WTC11 (cell line): Measurements from ENCODE around the gene NUAK1. TPM values are rescaled to one million over a fixed set of nuclear protein-coding genes. Genes with fewer than 3 reads are reported as not detected.

Experiments used
- ATAC-seq: fragments of 200-7000 bp; cut with Tn5 transposase; 2 replicates; pipeline ENCODE4 v1.10.0; 2021; ENCODE audit warnings: mild to moderate bottlenecking, moderate library complexity
- CTCF ChIA-PET: fragments of 300-600 bp; sonication (Branson Sonifier 250); formaldehyde crosslinking; loops from one replicate; lab custom pipeline; 2021; ENCODE audit warnings: antibody characterized with exemption; lab: Charles Lee
- POLR2A ChIA-PET: fragments of 350-600 bp; sonication (Branson Sonifier 250); formaldehyde crosslinking; loops from one replicate; lab custom pipeline; 2021; ENCODE audit warnings: antibody characterized with exemption; lab: Charles Lee
- DNase-seq: peaks from one replicate; pipeline ENCODE4 v3.0.0; 2021; ENCODE audit warnings: low spot score
- H3K27ac Mint-ChIP-seq: 2 replicates; pipeline ENCODE4 v1.8.0; 2021; ENCODE audit warnings: mixed read lengths
- H3K27me3 Mint-ChIP-seq: 2 replicates; pipeline ENCODE4 v1.8.0; 2021; ENCODE audit warnings: low read depth, mild to moderate bottlenecking, moderate library complexity, mixed read lengths
- H3K36me3 Mint-ChIP-seq: 2 replicates; pipeline ENCODE4 v1.8.0; 2021; ENCODE audit warnings: mixed read lengths
- H3K4me1 Mint-ChIP-seq: 2 replicates; pipeline ENCODE4 v1.8.0; 2022; ENCODE audit warnings: mixed read lengths
- H3K4me3 Mint-ChIP-seq: 2 replicates; pipeline ENCODE4 v1.8.0; 2021; ENCODE audit warnings: mild to moderate bottlenecking, moderate library complexity, mixed read lengths
- H3K9me3 Mint-ChIP-seq: 2 replicates; pipeline ENCODE4 v1.8.0; 2021; ENCODE audit warnings: mixed read lengths
- ARID4B ChIP-seq: sonication (generic); formaldehyde crosslinking; IDR thresholded peaks from 2 replicates; pipeline ENCODE4 v1.8.0; 2023; ENCODE audit warnings: missing genetic modification reagents, mild to moderate bottlenecking, borderline replicate concordance
- ATF2 ChIP-seq: sonication (generic); formaldehyde crosslinking; IDR thresholded peaks from 2 replicates; pipeline ENCODE4 v1.8.1; 2022; ENCODE audit warnings: low read depth, missing genetic modification reagents, borderline replicate concordance
- E2F5 ChIP-seq: sonication (generic); formaldehyde crosslinking; IDR thresholded peaks from 2 replicates; pipeline ENCODE4 v1.8.1; 2022; ENCODE audit warnings: mild to moderate bottlenecking, moderate library complexity, missing genetic modification reagents
- ERG ChIP-seq: fragments of 250-450 bp; sonication (Bioruptor Pico); IDR thresholded peaks from 2 replicates; pipeline ENCODE4 v1.8.0; 2021; ENCODE audit warnings: mild to moderate bottlenecking
- ESRRA ChIP-seq: sonication (generic); formaldehyde crosslinking; IDR thresholded peaks from 2 replicates; pipeline ENCODE4 v1.8.1; 2022; ENCODE audit warnings: mild to moderate bottlenecking, missing genetic modification reagents, borderline replicate concordance
- FOXP1 ChIP-seq: sonication (generic); formaldehyde crosslinking; IDR thresholded peaks from 2 replicates; pipeline ENCODE4 v1.8.0; 2022; ENCODE audit warnings: missing genetic modification reagents, mild to moderate bottlenecking, moderate library complexity, borderline replicate concordance
- GABPB1 ChIP-seq: sonication (generic); formaldehyde crosslinking; IDR thresholded peaks from 2 replicates; pipeline ENCODE4 v1.8.1; 2023; ENCODE audit warnings: mild to moderate bottlenecking, missing genetic modification reagents
- IRF2 ChIP-seq: sonication (generic); formaldehyde crosslinking; IDR thresholded peaks from 2 replicates; pipeline ENCODE4 v1.8.0; 2022; ENCODE audit warnings: low read depth, missing genetic modification reagents, borderline replicate concordance
- MAX ChIP-seq: sonication (generic); formaldehyde crosslinking; IDR thresholded peaks from 2 replicates; pipeline ENCODE4 v1.8.0; 2022; ENCODE audit warnings: mild to moderate bottlenecking, missing genetic modification reagents
- NR3C1 ChIP-seq: sonication (generic); formaldehyde crosslinking; conservative IDR thresholded peaks from 2 replicates; pipeline ENCODE4 v1.8.1; 2023; ENCODE audit warnings: low read depth, mild to moderate bottlenecking, missing genetic modification reagents
- RORB ChIP-seq: fragments of 250-450 bp; sonication (Bioruptor Pico); IDR thresholded peaks from 2 replicates; pipeline ENCODE4 v1.9.0; 2021; ENCODE audit warnings: mild to moderate bottlenecking
- ZNF219 ChIP-seq: sonication (generic); formaldehyde crosslinking; IDR thresholded peaks from 2 replicates; pipeline ENCODE4 v1.8.0; 2023; ENCODE audit warnings: missing genetic modification reagents, mild to moderate bottlenecking, borderline replicate concordance
- ZNF263 ChIP-seq: sonication (generic); formaldehyde crosslinking; IDR thresholded peaks from 2 replicates; pipeline ENCODE4 v1.8.1; 2022; ENCODE audit warnings: low read depth, mild to moderate bottlenecking, moderate library complexity, missing genetic modification reagents
- total RNA-seq: library from RNA; stranded (reverse); gene quantifications from 3 replicates; pipeline ENCODE4 v1.2.3, GENCODE V29; 2021

The NUAK1 gene
- total RNA-seq, 1 experiment from 2014 or later: 15.9 TPM

- no peak for TF ChIP-seq ZNF263
- no peak for TF ChIP-seq MAX
- TF ChIP-seq GABPB1: no peak
- no peak for TF ChIP-seq ATF2 (CRISPR knock-in tag)
- no peak for TF ChIP-seq ZNF219 (CRISPR knock-in tag)
- TF ChIP-seq ESRRA: no peak
- ChIA-PET CTCF (interaction anchor here (1.3 kb wide), 1 partner anchor 12 kb away, joined by 4 read pairs; no protein-coding TSS in a partner anchor), POLR2A (no interaction called here)
- H3K4me3 Mint-ChIP-seq: no peak overlapping the region
- no peaks in the 10 kb centered on the region; the same call in 1 of the 2 replicates for H3K27me3 Mint-ChIP-seq
- ATAC-seq (no peak), DNase-seq (no peak)
- no peaks in the 10 kb centered on the region for H3K4me1 Mint-ChIP-seq
- peaks cover 17% of the 10 kb centered on the region for H3K9me3 Mint-ChIP-seq
- H3K27ac Mint-ChIP-seq: no peak overlapping the region
- no peaks in the 10 kb centered on the region; the same call in 1 of the 2 replicates for H3K36me3 Mint-ChIP-seq
Measured at GRCh38 chr12:106161491-106161890, 22.7 kb upstream of the NUAK1 start.

GRCh38 chr12:106160915-106161314 lies 22.2 kb upstream of the NUAK1 start:
- ATAC-seq (no peak), DNase-seq (no peak)
- H3K9me3 Mint-ChIP-seq: peaks cover 17% of the 10 kb centered on the region
- H3K4me1 Mint-ChIP-seq: no peaks in the 10 kb centered on the region
- no peaks in the 10 kb centered on the region; the same call in 1 of the 2 replicates for H3K27me3 Mint-ChIP-seq
- no peak for TF ChIP-seq IRF2 (CRISPR knock-in tag)
- no peak for TF ChIP-seq E2F5 (CRISPR knock-in tag)
- TF ChIP-seq ERG: no peak
- no peak for TF ChIP-seq GABPB1
- no peak for TF ChIP-seq NR3C1 (CRISPR knock-in tag)
- TF ChIP-seq RORB (CRISPR knock-in tag): no peak
- TF ChIP-seq ARID4B (CRISPR knock-in tag): no peak
- TF ChIP-seq FOXP1 (CRISPR knock-in tag): no peak
- no peak for TF ChIP-seq ATF2 (CRISPR knock-in tag)
- TF ChIP-seq, all 79 proteins: peak for 0
- no peak overlapping the region for H3K4me3 Mint-ChIP-seq
- H3K27ac Mint-ChIP-seq: no peak overlapping the region
- CTCF ChIA-PET: interaction anchor here (1.3 kb wide), 1 partner anchor 12 kb away, joined by 4 read pairs; no protein-coding TSS in a partner anchor
- POLR2A ChIA-PET: interaction anchor here (0.7 kb wide), 1 partner anchor 17 kb away, joined by 3 read pairs; no protein-coding TSS in a partner anchor
- no peaks in the 10 kb centered on the region; the same call in 1 of the 2 replicates for H3K36me3 Mint-ChIP-seq
